ENCODE results near the gene SMARCD1.

Gene SMARCD1

DNA sequence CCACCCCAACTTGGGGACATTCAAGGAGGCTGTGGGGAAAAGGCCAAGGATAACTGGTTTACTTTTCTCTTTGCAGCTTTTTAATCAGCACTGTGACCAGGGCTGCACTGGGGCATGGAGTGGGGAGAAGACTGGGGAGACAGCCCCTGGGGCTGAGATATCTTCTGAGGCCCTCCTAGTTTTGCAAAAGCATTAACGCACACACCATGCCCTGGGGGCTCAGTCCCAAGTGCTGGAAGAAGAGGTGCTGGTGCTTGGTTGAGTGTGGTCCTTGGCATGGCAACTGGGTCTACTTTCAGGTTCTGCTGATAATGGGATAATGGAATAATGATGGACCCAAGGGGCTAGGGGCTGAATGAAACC, 9.4 kb upstream of the SMARCD1 start:
- no peaks in the 10 kb centered on the region; the same call in 1 of the 2 replicates for H3K27me3 ChIP-seq (ENCODE audit: insufficient read depth, low read depth)
- H3K4me3 ChIP-seq (IDR thresholded peaks at IDR 0.05; ENCODE audit: insufficient read depth, low read depth, low read length) = no peak overlapping the region
- TF ChIP-seq CTCF (conservative IDR thresholded peaks at IDR 0.05; ENCODE audit: low read depth, low read length) = no peak
- H3K36me3 ChIP-seq (ENCODE audit: insufficient read depth) = no peaks in the 10 kb centered on the region
- H3K4me1 ChIP-seq (ENCODE audit: low read depth, poor library complexity, severe bottlenecking) = peaks cover 11% of the 10 kb centered on the region
- 0 out of 2 replicates have a peak overlapping the region, but pooled peaks have one; percentile 38 for H2AFZ ChIP-seq (ENCODE audit: low read depth)
- no peak overlapping the region for H3K9ac ChIP-seq
- no peak overlapping the region for H3K4me2 ChIP-seq
- H3K79me2 ChIP-seq (ENCODE audit: insufficient read depth, low read depth) = no peaks in the 10 kb centered on the region
- no peak overlapping the region for H3K27ac ChIP-seq
- H4K20me1 ChIP-seq (ENCODE audit: insufficient read depth) = no peaks in the 10 kb centered on the region

DNA sequence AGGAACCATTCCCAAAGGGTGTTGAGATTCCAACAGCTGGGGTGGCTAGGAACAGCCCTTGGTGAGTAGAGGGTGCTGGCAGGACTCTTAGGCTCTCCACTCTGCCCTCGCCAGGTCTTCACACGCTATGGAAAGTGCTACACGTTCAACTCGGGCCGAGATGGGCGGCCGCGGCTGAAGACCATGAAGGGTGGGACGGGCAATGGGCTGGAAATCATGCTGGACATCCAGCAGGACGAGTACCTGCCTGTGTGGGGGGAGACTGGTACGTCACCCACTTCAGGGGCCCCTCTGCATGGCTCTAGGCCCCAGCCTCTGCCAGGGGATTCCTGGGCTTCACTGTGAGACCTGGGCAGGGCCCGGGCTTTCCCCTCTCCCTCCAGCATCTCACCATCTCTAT, 8.0 kb upstream of the SMARCD1 start:
- no peak overlapping the region for H3K9ac ChIP-seq
- peaks cover 7% of the 10 kb centered on the region for H3K4me1 ChIP-seq (ENCODE audit: low read depth, poor library complexity, severe bottlenecking)
- no peak overlapping the region for H3K4me3 ChIP-seq (IDR thresholded peaks at IDR 0.05; ENCODE audit: insufficient read depth, low read depth, low read length)
- H4K20me1 ChIP-seq (ENCODE audit: insufficient read depth) = no peaks in the 10 kb centered on the region
- no peak overlapping the region for H2AFZ ChIP-seq (ENCODE audit: low read depth)
- no peaks in the 10 kb centered on the region for H3K79me2 ChIP-seq (ENCODE audit: insufficient read depth, low read depth)
- no peak for TF ChIP-seq CTCF (conservative IDR thresholded peaks at IDR 0.05; ENCODE audit: low read depth, low read length)
- no peak overlapping the region for H3K27ac ChIP-seq
- H3K36me3 ChIP-seq (ENCODE audit: insufficient read depth) = no peaks in the 10 kb centered on the region
- no peak overlapping the region for H3K4me2 ChIP-seq
- no peaks in the 10 kb centered on the region; the same call in 1 of the 2 replicates for H3K27me3 ChIP-seq (ENCODE audit: insufficient read depth, low read depth)

- H3K36me3 ChIP-seq (ENCODE audit: insufficient read depth) = no peaks in the 10 kb centered on the region
- H3K79me2 ChIP-seq (ENCODE audit: insufficient read depth, low read depth) = no peaks in the 10 kb centered on the region
- no peaks in the 10 kb centered on the region for H4K20me1 ChIP-seq (ENCODE audit: insufficient read depth)
- H3K27ac ChIP-seq = no peak overlapping the region
- H3K4me3 ChIP-seq (IDR thresholded peaks at IDR 0.05; ENCODE audit: insufficient read depth, low read depth, low read length) = no peak overlapping the region
- no peaks in the 10 kb centered on the region; the same call in 1 of the 2 replicates for H3K27me3 ChIP-seq (ENCODE audit: insufficient read depth, low read depth)
- H2AFZ ChIP-seq (ENCODE audit: low read depth) = no peak overlapping the region
- peaks cover 4% of the 10 kb centered on the region for H3K4me1 ChIP-seq (ENCODE audit: low read depth, poor library complexity, severe bottlenecking)
- no peak overlapping the region for H3K9ac ChIP-seq
- H3K4me2 ChIP-seq = no peak overlapping the region
- TF ChIP-seq CTCF (conservative IDR thresholded peaks at IDR 0.05; ENCODE audit: low read depth, low read length) = no peak
Observed at GRCh38 chr12:50078281-50078680, 6.9 kb upstream of the SMARCD1 start.

DNA sequence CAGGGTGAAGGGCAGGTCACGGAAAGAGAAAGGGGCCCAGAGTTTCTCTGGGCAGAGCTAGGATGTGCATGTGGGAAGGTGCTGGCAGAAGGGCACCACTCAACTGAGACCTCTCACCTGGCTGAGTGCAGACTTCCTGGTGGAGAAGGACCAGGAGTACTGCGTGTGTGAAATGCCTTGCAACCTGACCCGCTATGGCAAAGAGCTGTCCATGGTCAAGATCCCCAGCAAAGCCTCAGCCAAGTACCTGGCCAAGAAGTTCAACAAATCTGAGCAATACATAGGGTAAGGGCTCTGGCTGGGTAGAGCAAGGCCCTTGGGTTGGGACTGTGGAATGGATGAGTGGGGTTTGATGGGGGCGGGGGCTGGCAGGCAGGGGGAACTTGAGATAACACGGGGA, 5.4 kb upstream of the SMARCD1 start:
- Histone ChIP-seq H3K4me1 (ENCODE audit: low read depth, poor library complexity, severe bottlenecking) (peaks cover 9% of the 10 kb centered on the region), H3K27ac (no peak overlapping the region), H4K20me1 (ENCODE audit: insufficient read depth) (no peaks in the 10 kb centered on the region), H3K4me2 (no peak overlapping the region), H3K36me3 (ENCODE audit: insufficient read depth) (no peaks in the 10 kb centered on the region), H3K9ac (no peak overlapping the region), H3K79me2 (ENCODE audit: insufficient read depth, low read depth) (no peaks in the 10 kb centered on the region; the same call in 1 of the 2 replicates), H3K4me3 (IDR thresholded peaks at IDR 0.05; ENCODE audit: insufficient read depth, low read depth, low read length) (no peak overlapping the region), H3K27me3 (ENCODE audit: insufficient read depth, low read depth) (no peaks in the 10 kb centered on the region; the same call in 1 of the 2 replicates), H2AFZ (ENCODE audit: low read depth) (no peak overlapping the region)
- TF ChIP-seq CTCF (conservative IDR thresholded peaks at IDR 0.05; ENCODE audit: low read depth, low read length) = no peak
